CD4-positive, alpha-beta memory T cell (primary cell): ENCODE results near the gene MID1. TPM values are rescaled to one million over a fixed set of nuclear protein-coding genes. Genes with fewer than 3 reads are reported as not detected.

Source experiments
- CTCF ChIA-PET: fragments of 350-600 bp; sonication (Branson Sonifier 250); formaldehyde crosslinking; loops from one replicate; lab custom pipeline; 2021; ENCODE audit warnings: inconsistent platforms; ENCODE audit not compliant: partially characterized antibody; lab: Charles Lee
- POLR2A ChIA-PET: fragments of 350-600 bp; sonication (Branson Sonifier 250); formaldehyde crosslinking; loops from one replicate; lab custom pipeline; 2021; ENCODE audit not compliant: partially characterized antibody; lab: Charles Lee
- DNase-seq, 5 donors: peaks; one replicate each; pipeline versions ENCODE4 v3.0.0 to v3.0.0-alpha.2; 2020 to 2022; ENCODE audit warnings: mixed read lengths in 1 of 5
- H3K27ac ChIP-seq: one replicate; pipeline ENCODE4 v1.7.0; 2013; ENCODE audit warnings: low read depth, low read length
- H3K27me3 ChIP-seq: 2 replicates; pipeline ENCODE4 v1.7.0; 2013; ENCODE audit warnings: mild to moderate bottlenecking, low read length, moderate library complexity; ENCODE audit not compliant: insufficient read depth
- H3K36me3 ChIP-seq: 2 replicates; pipeline ENCODE4 v1.7.0; 2013; ENCODE audit warnings: mild to moderate bottlenecking, low read length, moderate library complexity; ENCODE audit not compliant: insufficient read depth
- H3K4me1 ChIP-seq: 2 replicates; pipeline ENCODE4 v1.7.0; 2013; ENCODE audit warnings: mild to moderate bottlenecking, low read length, moderate library complexity; ENCODE audit not compliant: insufficient read depth
- H3K4me3 ChIP-seq, 2 donors: one replicate each; pipeline ENCODE4 v1.7.0; 2013; ENCODE audit warnings: low read length in 2 of 2, mild to moderate bottlenecking in 1 of 2
- H3K9me3 ChIP-seq, 2 donors: one replicate each; pipeline ENCODE4 v1.7.0; 2013; ENCODE audit warnings: low read length in 2 of 2, control low read depth in 1 of 2; ENCODE audit not compliant: control insufficient read depth in 1 of 2
- H3K27ac Mint-ChIP-seq, 7 donors: one replicate each; pipeline ENCODE4 v1.8.0; 2020 to 2021; ENCODE audit warnings: mixed read lengths in 7 of 7, mild to moderate bottlenecking in 6 of 7, inconsistent platforms in 3 of 7, moderate library complexity in 3 of 7
- H3K27me3 Mint-ChIP-seq, 2 donors: one replicate each; pipeline ENCODE4 v1.8.0; 2020 to 2021; ENCODE audit warnings: mixed read lengths in 2 of 2
- H3K36me3 Mint-ChIP-seq, 2 donors: one replicate each; pipeline ENCODE4 v1.8.0; 2020 to 2021; ENCODE audit warnings: mixed read lengths in 2 of 2, inconsistent platforms in 1 of 2, mild to moderate bottlenecking in 1 of 2
- H3K4me1 Mint-ChIP-seq, 4 donors: one replicate each; pipeline ENCODE4 v1.8.0; 2020 to 2021; ENCODE audit warnings: mixed read lengths in 4 of 4, mild to moderate bottlenecking in 1 of 4
- H3K4me3 Mint-ChIP-seq, 8 donors: one replicate each; pipeline ENCODE4 v1.8.0; 2020 to 2021; ENCODE audit warnings: mixed read lengths in 8 of 8, mild to moderate bottlenecking in 7 of 8, moderate library complexity in 6 of 8, inconsistent platforms in 3 of 8
- H3K9me3 Mint-ChIP-seq, 8 donors: one replicate each; pipeline ENCODE4 v1.8.0; 2020 to 2021; ENCODE audit warnings: mixed read lengths in 8 of 8, mild to moderate bottlenecking in 5 of 8, inconsistent platforms in 3 of 8, moderate library complexity in 1 of 8
- intact Hi-C: fragments of 100-400 bp; cut with micrococcal nuclease; formaldehyde crosslinking; loops from one replicate; pipeline ENCODE4 v1.15.1; 2023
- polyA plus RNA-seq, 2 donors: library from polyadenylated mRNA; unstranded; fragments of 300-500 nt; fragmentation: Illumina TruSeq; gene quantifications; one replicate each; pipeline ENCODE4 v1.2.3, GENCODE V29; 2021
- total RNA-seq, 2 experiments: library from RNA; stranded (reverse); gene quantifications; one replicate each; pipeline ENCODE4 v1.2.3, GENCODE V29; 2021

MID1 gene
- total and polyA plus RNA-seq, 4 experiments from 2014 or later, result not detected

- Histone ChIP-seq H3K4me3 (no peak overlapping the region), H3K27ac (no peak overlapping the region), H3K4me1 (peaks cover 10% of the 10 kb centered on the region), H3K36me3 (no peaks in the 10 kb centered on the region), H3K27me3 (no peaks in the 10 kb centered on the region), H3K9me3 (no peaks in the 10 kb centered on the region)
- POLR2A ChIA-PET, result no interaction called here
- CTCF ChIA-PET, result no interaction called here
- no peak for DNase-seq
- H3K27me3 Mint-ChIP-seq, result peaks cover 8 to 10% of the 10 kb centered on the region in 2 donors
- no peak overlapping the region for H3K4me3 Mint-ChIP-seq
- H3K27ac Mint-ChIP-seq, result no peak overlapping the region
- H3K4me1 Mint-ChIP-seq, result peaks cover 4 to 15% (median 5%) of the 10 kb centered on the region in 4 donors
- intact Hi-C loops, result no loop called here
- H3K36me3 Mint-ChIP-seq, result no peaks in the 10 kb centered on the region
- H3K9me3 Mint-ChIP-seq, result peaks cover 0 to 5% (median under 1%) of the 10 kb centered on the region in 8 donors
These were observed 2.4 kb downstream of the MID1 start for GRCh38 chrX:10617999-10618351.

- H3K36me3 ChIP-seq, result no peaks in the 10 kb centered on the region
- POLR2A ChIA-PET, result no interaction called here
- intact Hi-C loops, result no loop called here
- no peak for DNase-seq
- peaks cover 10% of the 10 kb centered on the region for H3K4me1 ChIP-seq
- H3K27ac ChIP-seq, result no peak overlapping the region
- H3K9me3 Mint-ChIP-seq, result peaks cover 0 to 3% (median under 1%) of the 10 kb centered on the region in 8 donors
- H3K27me3 Mint-ChIP-seq, result peaks cover 7 to 10% of the 10 kb centered on the region in 2 donors
- CTCF ChIA-PET, result no interaction called here
- no peak overlapping the region for H3K4me3 ChIP-seq
- no peaks in the 10 kb centered on the region for H3K27me3 ChIP-seq
- H3K27ac Mint-ChIP-seq, result no peak overlapping the region
- H3K9me3 ChIP-seq, result no peaks in the 10 kb centered on the region
- H3K4me3 Mint-ChIP-seq, result no peak overlapping the region
- no peaks in the 10 kb centered on the region for H3K36me3 Mint-ChIP-seq
- H3K4me1 Mint-ChIP-seq, result peaks cover 4 to 15% (median 5%) of the 10 kb centered on the region in 4 donors
These were observed 3.0 kb downstream of the MID1 start for GRCh38 chrX:10617186-10617998.

- Mint-ChIP-seq H3K4me1 (peaks cover 4 to 15% (median 5%) of the 10 kb centered on the region in 4 donors), H3K27ac (no peak overlapping the region), H3K36me3 (no peaks in the 10 kb centered on the region), H3K4me3 (no peak overlapping the region), H3K9me3 (peaks cover 0 to 3% (median 0%) of the 10 kb centered on the region in 8 donors), H3K27me3 (peaks cover 5 to 8% of the 10 kb centered on the region in 2 donors)
- no peaks in the 10 kb centered on the region for H3K9me3 ChIP-seq
- H3K27me3 ChIP-seq, result no peaks in the 10 kb centered on the region
- no peak overlapping the region for H3K4me3 ChIP-seq
- DNase-seq, result no peak
- ChIA-PET CTCF (no interaction called here), POLR2A (no interaction called here)
- H3K36me3 ChIP-seq, result no peaks in the 10 kb centered on the region
- intact Hi-C loops, result no loop called here
- peaks cover 10% of the 10 kb centered on the region for H3K4me1 ChIP-seq
- H3K27ac ChIP-seq, result no peak overlapping the region
These were observed 4.2 kb downstream of the MID1 start for GRCh38 chrX:10615931-10616774.

GRCh38 chrX:10612215-10612614 is 8.2 kb downstream of the MID1 start:
- no peaks in the 10 kb centered on the region for H3K27me3 ChIP-seq
- Mint-ChIP-seq H3K4me3 (no peak overlapping the region), H3K27ac (no peak overlapping the region), H3K4me1 (no peaks in the 10 kb centered on the region), H3K36me3 (no peaks in the 10 kb centered on the region), H3K9me3 (no peaks in the 10 kb centered on the region), H3K27me3 (peaks cover 0 to 8% of the 10 kb centered on the region in 2 donors)
- no peaks in the 10 kb centered on the region for H3K36me3 ChIP-seq
- ChIA-PET CTCF (no interaction called here), POLR2A (no interaction called here)
- no peak overlapping the region for H3K27ac ChIP-seq
- H3K4me1 ChIP-seq, result no peaks in the 10 kb centered on the region
- no peak for DNase-seq
- intact Hi-C loops, result no loop called here
- no peaks in the 10 kb centered on the region for H3K9me3 ChIP-seq
- H3K4me3 ChIP-seq, result no peak overlapping the region

GRCh38 chrX:10611441-10612090 is 8.8 kb downstream of the MID1 start:
- CTCF ChIA-PET, result no interaction called here
- intact Hi-C loops, result no loop called here
- H3K9me3 Mint-ChIP-seq, result no peaks in the 10 kb centered on the region
- DNase-seq, result no peak
- Histone ChIP-seq H3K4me3 (no peak overlapping the region), H3K27me3 (no peaks in the 10 kb centered on the region), H3K9me3 (no peaks in the 10 kb centered on the region), H3K4me1 (no peaks in the 10 kb centered on the region), H3K36me3 (no peaks in the 10 kb centered on the region), H3K27ac (no peak overlapping the region)
- H3K27me3 Mint-ChIP-seq, result peaks cover 0 to 8% of the 10 kb centered on the region in 2 donors
- no peaks in the 10 kb centered on the region for H3K36me3 Mint-ChIP-seq
- POLR2A ChIA-PET, result no interaction called here
- no peak overlapping the region for H3K4me3 Mint-ChIP-seq
- H3K27ac Mint-ChIP-seq, result no peak overlapping the region
- H3K4me1 Mint-ChIP-seq, result no peaks in the 10 kb centered on the region

- H3K4me1 Mint-ChIP-seq, result no peaks in the 10 kb centered on the region
- no peaks in the 10 kb centered on the region for H3K27me3 ChIP-seq
- no peaks in the 10 kb centered on the region for H3K9me3 ChIP-seq
- intact Hi-C loops, result no loop called here
- no peak overlapping the region for H3K4me3 Mint-ChIP-seq
- no peak for DNase-seq
- CTCF ChIA-PET, result no interaction called here
- peaks cover 0 to 2% (median 0%) of the 10 kb centered on the region in 8 donors for H3K9me3 Mint-ChIP-seq
- POLR2A ChIA-PET, result no interaction called here
- H3K27me3 Mint-ChIP-seq, result peaks cover 0 to 5% of the 10 kb centered on the region in 2 donors
- H3K27ac ChIP-seq, result no peak overlapping the region
- no peaks in the 10 kb centered on the region for H3K4me1 ChIP-seq
- no peak overlapping the region for H3K4me3 ChIP-seq
- no peaks in the 10 kb centered on the region for H3K36me3 ChIP-seq
- H3K27ac Mint-ChIP-seq, result no peak overlapping the region
- no peaks in the 10 kb centered on the region for H3K36me3 Mint-ChIP-seq
These were observed 12.3 kb downstream of the MID1 start for GRCh38 chrX:10608099-10608498.

- ChIA-PET POLR2A (no interaction called here), CTCF (no interaction called here)
- no peaks in the 10 kb centered on the region for H3K36me3 Mint-ChIP-seq
- Histone ChIP-seq H3K36me3 (no peaks in the 10 kb centered on the region), H3K9me3 (no peaks in the 10 kb centered on the region), H3K4me1 (no peaks in the 10 kb centered on the region), H3K27ac (no peak overlapping the region), H3K4me3 (no peak overlapping the region), H3K27me3 (no peaks in the 10 kb centered on the region)
- intact Hi-C loops, result no loop called here
- no peak for DNase-seq
- no peaks in the 10 kb centered on the region for H3K4me1 Mint-ChIP-seq
- no peak overlapping the region for H3K27ac Mint-ChIP-seq
- H3K9me3 Mint-ChIP-seq, result peaks cover 0 to 2% (median 0%) of the 10 kb centered on the region in 8 donors
- peaks cover 0 to 3% of the 10 kb centered on the region in 2 donors for H3K27me3 Mint-ChIP-seq
- no peak overlapping the region for H3K4me3 Mint-ChIP-seq
These were observed 13.2 kb downstream of the MID1 start for GRCh38 chrX:10607233-10607632.
